Myocyte (in vitro differentiated cells): ENCODE measurements around the gene STK25. TPM values are rescaled to one million over a fixed set of nuclear protein-coding genes. Genes with fewer than 3 reads are reported as not detected.

Experiments
- microRNA-seq: library from miRNA; unstranded; fragments of <30 nt; microRNA quantifications from one replicate; pipeline ENCODE4, GENCODE V29; 2016
- total RNA-seq: library from RNA; depleted of rRNA; stranded (reverse); fragments of >200 nt; gene quantifications from 2 replicates; pipeline ENCODE4 v1.2.3, GENCODE V29; 2014

The STK25 gene
- total RNA-seq, 1 donor from 2014 or later, result 565 TPM

Small RNA genes lying within 50 kb of the gene (microRNA-seq; reads per million reads assigned to microRNA genes)
- gene MIR3133, result not detected

Other genes with a start within 250 kb of the STK25 start
- gene HDLBP, start 192.9 kb downstream of the STK25 start, total RNA-seq, result 541 and 661 TPM in 2 replicates
- 282 and 292 TPM in 2 replicates for gene SEPTIN2, start 192.7 kb downstream of the STK25 start, total RNA-seq
- gene FARP2, start 152.3 kb downstream of the STK25 start, total RNA-seq, result 28.7 and 32.7 TPM in 2 replicates
- gene BOK, start 50.2 kb upstream of the STK25 start, total RNA-seq, result 69.7 and 114 TPM in 2 replicates
- gene THAP4, start 128.6 kb upstream of the STK25 start, total RNA-seq, result 50.0 and 54.7 TPM in 2 replicates
- 92.4 and 95.2 TPM in 2 replicates for gene ATG4B, start 129.1 kb upstream of the STK25 start, total RNA-seq
- 19.5 and 20.1 TPM in 2 replicates for gene DTYMK, start 178.2 kb upstream of the STK25 start, total RNA-seq
- 18.7 and 21.4 TPM in 2 replicates for gene ING5, start 193.5 kb upstream of the STK25 start, total RNA-seq
- gene D2HGDH, start 226.0 kb upstream of the STK25 start, total RNA-seq, result 17.3 and 23.7 TPM in 2 replicates